Fibroblast of peridontal ligament (primary cell): ENCODE results near the gene ONECUT3.
"Not testable (repeated sequence)": the region's sequence is repeated elsewhere in the genome, so short reads cannot be mapped to it uniquely, and the experiment has no call there.

ENCODE experiments used
- DNase-seq: peaks from one replicate; pipeline ENCODE4 v3.0.0-alpha.2; 2010; ENCODE audit errors: extremely low read depth

The ONECUT3 gene

DNA sequence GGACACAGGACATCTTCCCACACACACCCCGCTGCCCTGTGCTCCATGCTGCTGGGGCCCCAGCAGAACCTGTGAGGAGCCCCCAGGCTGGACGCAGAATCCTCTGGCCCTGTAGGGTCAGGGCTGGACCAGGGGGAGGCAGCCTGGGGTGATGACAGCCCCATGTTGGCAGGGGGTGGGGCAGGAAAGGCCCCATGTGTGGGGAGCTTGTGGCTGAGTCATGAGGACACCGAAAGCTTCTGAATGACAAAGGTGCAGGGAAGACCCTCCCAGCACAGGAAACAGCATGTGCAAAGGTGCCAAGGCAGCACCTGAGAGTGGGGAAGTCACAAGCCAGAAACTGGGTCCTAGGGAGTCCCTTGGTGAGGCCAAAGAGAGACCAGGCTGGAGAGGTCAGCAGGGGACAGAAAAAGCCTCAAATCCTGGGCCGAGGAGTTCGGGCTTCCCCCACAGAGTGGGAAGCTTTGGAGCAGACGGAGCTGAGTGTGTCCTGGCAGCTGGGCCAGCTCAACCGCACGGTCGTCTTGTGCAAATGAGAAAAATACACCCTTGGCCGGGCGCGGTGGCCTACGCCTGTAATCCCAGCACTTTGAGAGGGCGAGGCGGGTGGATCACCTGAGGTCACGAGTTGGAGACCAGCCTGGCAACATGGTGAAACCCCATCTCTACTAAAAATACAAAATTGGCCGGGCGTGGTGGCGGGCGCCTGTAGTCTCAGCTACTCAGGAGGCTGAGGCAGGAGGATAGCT lies 41.3 kb downstream of the ONECUT3 start:
- no peak for DNase-seq

DNA sequence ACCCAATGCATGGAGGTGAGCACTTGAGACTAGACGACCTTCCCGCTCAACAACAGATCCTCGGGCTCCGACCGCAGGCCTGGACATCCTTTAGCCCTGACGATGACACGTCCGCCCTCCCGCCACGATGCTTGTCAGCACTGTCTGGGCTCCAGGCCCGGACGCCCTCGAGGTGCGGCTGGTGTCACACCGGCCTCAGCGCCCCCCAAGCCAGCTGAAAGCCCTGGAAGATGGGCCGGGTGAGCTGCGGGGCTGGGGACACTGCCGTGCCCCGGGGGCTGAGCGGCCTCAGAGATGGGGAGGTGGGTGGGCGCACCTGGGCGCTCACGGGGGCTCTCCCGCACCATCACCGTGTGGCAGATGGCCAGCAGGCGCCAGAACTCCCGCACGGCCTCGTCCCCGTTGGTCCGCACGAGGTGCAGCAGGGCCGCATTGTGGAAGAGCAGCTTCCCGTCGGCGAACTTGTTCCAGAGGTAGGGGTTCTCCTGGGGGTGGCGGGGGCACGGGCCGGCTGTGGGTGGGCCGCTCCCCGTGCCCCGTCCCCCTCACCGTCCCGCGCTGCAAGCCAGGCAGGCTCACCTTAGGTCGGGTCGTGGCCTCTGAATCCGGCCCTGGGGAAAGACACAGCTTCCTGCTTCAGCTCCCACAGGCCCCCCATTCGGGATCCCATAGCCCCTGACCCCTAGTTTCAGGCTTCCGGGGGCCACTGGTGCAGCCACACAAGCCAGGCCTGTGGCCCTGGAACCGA lies 43.3 kb downstream of the ONECUT3 start:
- no peak for DNase-seq

DNA sequence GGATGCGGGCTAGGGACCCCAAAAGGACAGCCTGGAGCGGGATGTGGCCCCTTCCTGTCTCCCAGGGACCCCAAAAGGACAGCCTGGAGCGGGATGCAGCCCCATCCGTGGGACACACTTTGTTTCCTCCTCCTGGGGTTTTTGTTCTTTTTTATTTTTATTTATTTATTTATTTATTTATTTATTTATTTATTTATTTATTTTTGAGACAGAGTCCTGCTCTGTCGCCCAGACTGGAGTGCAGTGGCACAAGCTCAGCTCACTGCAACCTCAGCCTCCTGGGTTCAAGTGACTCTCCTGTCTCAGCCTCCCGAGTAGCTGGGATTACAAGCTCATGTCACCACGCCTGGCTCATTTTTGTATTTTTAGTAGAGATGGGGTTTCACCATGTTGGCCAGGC lies 44.0 kb downstream of the ONECUT3 start:
- DNase-seq = not testable (repeated sequence)

DNA sequence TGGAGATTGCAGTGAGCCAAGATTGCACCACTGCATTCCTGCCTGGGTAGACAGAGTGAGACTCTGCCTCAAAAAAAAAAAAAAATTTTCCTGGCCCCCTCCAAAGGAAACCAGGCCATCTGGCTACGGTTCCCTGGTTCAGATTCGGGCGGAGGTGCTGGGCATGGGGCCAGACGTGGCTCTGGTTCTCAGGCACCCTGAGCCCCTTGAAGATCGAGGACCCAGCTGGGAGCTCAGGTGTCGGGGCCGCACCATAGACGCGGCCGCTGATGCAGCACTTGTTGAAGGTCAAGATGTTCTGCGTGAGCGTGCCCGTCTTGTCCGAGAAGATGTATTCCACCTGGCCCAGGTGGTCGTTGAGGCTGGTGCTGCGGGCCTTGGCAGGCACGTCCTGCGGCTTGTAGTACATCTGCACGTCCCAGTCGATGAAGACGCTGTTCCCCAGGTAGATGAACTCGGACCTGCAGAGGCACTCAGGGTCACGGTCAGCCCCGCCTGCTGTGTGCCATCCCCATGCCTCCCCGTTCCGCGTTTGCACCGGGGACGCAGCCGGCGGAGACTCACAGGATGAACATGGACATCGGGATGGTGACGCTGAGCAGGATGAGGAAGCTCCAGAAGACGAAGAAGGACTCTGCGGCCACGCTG lies 46.5 kb downstream of the ONECUT3 start:
- DNase-seq = no peak

DNA sequence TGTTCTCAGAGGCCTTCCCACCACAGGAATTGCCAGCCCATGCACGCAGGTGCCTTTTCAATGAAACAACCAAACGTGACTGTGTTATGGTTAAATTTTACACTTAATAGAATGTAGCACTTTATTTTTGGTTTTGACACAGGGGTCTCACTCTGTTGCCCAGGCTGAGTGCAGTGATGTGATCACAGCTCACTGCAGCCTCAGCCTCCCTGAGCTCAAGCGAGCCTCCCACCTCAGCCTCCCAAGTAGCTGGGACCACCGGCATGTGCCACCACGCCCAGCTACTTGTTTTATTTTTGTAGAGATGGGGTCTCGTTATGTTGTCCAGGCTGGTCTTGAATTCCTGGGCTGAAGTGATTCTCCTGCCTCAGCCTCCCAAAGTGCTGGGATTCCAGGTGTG lies 51.6 kb downstream of the ONECUT3 start:
- DNase-seq = no peak

DNA sequence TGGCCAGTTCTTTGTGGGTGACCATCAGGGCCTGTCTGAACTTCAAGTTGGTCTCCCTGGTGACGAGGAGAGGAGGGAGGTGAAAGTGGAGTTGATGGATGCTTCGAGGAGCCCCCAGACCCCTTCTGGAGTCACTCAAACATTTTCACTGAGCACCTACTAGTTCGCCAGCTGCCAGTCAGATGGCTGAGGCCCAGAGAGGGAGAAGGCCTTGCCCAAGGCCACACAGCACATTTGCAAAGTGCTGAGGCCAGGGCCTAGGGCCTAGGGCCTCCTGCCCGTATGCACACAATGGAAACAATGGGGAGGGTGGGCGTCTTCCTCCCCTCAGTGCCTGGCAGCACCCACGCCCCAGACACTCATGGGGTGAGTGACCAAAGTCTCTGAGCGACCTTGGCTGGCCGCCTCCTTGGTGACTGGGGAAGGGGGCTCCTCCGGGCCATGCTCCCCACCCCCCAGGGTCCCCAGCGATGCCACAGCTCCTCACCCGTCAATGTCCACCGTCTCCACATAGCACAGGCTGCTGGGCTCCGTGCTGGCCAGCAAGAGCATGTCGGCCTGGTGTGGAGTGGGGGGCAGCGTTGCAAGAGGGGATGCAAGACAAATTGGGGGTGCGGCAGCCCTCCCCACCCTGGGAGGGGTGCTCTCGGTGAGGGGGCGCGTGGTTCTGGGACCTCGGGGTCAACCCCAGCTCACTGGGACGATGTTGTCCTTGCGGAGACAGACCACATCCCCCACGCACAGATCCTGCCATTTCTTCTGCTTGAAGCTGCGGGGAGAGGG lies 52.3 kb downstream of the ONECUT3 start:
- DNase-seq = no peak

DNA sequence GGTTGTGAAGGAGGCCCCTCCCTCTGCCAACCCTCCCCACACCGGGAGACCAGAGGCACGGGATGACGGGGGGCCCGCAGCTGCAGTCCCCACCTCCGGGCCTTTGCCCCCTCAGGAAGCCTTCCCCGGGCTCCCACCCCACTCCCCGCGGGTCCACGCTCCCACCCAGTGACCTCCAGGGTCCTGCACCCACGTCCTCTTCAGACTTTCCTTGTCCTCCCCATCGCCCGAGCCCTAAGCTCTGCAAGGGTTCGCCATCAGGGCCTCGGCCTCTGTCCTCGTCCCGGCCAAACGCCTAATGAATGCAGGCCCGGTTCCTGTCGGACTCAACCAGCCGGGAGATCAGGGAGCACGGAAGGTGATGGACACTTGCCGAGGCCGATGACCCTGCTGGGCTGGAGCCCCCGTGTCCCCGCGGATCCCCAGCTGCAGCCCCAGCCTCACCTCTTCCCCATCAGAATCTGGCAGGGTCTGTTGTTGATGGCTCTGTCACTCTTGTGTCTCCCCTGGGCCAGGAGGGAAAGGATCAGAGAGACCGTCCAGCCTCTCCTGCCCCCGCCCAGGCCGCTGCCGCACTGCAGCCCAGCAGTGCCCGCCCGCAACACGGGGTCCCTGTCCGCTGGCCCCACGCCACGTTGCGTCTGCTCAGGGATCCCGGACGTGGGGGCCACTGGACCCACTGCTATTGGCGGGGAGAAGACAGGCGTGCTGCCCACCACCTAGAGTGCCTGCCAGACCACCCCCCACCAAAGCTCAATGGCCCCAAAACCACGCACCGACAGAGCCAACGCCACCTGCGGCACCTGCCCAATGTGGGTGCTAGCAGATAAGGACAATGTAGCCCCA lies 53.1 kb downstream of the ONECUT3 start:
- no peak for DNase-seq

DNA sequence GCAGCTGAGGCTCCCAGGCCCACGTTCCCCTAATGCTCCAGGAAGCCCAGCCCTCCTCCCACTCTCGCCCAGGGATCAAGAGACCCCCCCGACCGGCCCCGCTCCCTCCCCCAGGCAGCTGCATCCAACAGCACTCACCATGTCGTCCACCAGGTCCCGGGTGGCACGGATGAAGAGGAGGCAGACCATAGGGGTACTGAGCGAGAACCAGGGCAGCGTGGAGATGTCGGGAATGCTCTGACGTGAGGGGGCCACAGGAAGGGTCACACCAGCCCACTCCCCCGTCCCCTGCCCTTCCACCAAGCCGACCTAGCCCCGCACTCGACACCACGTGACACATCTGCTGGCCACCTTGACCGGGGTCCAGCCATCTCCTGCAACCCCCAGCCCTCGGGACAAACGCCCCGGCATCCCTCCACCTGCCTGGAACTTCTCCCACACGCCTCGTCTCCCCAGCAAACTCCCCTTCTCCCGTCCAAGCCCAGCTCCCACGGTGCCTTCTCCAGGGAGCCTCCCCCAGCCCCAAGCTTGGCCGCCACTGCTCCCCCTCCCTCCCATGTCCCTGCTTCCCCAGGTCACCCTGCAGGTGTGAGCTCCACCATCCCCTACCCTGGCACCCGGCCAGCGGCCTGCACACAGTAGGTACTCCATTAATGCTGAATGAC lies 53.9 kb downstream of the ONECUT3 start:
- DNase-seq = no peak

DNA sequence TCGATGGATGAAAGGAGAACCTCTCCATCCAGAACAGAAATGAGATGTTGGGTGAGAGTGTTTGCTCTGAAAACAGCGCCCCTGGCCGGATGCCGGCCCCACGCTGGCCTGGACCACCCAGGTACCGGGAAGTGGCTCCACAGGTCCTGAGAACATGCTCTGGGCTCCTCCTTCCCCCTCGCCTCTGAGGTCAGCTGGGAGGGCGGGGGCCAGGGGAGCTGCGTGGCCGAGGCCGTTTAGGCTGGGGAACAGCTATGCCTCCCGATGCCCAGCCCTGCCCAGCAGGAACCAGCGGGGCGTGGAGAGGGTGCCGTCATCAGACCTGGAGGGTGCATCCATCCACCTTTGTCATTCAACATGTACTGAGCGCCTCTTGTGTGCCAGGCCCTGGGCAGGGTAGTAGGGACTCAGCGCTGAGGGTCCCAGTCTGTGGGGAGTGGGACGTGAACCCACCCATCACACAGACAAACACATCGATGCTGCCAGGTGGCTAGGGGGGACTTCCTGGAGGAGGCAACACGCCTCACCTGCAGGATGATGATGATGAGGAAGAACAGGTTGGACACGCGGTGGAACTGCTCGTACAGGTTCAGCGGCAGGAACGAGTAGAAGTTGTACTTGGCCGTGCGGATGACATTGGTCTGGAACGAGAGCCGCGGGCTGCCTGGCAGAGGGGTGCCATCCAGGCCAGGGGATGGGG lies 54.5 kb downstream of the ONECUT3 start:
- DNase-seq = no peak

DNA sequence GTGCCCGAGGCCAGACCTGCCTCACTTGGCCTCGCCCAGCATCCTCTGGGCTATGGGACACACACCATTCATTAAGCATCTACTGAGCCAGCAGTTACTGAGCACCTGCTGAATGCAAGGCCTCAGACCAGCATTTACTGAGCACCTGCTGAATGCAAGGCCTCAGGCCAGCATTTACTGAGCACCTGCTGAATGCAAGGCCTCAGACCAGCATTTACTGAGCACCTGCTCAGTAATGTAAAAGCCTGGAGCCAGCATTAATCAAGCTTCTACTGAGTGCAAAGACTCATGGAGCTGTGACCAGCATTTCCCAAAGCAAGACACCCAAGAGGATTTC lies 55.1 kb downstream of the ONECUT3 start:
- no peak for DNase-seq

DNA sequence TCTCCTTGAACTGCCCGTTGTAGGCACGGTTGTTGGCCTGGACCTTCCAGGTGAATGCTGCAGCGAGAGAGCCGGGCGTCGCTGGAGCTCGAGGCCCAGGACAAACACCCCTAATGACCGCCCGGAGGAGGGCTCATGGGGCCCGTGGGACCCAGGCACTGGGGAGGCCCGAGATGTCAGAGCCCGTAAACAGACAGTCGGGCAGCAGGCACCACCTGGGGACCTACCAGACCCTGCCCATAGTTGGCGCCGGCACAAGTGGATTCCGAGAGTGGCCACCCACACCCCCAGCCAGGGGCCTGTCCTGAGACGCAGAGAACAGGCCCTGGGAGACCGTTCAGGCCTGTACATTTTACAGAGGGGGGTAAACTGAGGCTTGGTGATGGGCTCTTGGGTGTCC lies 56.4 kb downstream of the ONECUT3 start:
- DNase-seq = no peak

DNA sequence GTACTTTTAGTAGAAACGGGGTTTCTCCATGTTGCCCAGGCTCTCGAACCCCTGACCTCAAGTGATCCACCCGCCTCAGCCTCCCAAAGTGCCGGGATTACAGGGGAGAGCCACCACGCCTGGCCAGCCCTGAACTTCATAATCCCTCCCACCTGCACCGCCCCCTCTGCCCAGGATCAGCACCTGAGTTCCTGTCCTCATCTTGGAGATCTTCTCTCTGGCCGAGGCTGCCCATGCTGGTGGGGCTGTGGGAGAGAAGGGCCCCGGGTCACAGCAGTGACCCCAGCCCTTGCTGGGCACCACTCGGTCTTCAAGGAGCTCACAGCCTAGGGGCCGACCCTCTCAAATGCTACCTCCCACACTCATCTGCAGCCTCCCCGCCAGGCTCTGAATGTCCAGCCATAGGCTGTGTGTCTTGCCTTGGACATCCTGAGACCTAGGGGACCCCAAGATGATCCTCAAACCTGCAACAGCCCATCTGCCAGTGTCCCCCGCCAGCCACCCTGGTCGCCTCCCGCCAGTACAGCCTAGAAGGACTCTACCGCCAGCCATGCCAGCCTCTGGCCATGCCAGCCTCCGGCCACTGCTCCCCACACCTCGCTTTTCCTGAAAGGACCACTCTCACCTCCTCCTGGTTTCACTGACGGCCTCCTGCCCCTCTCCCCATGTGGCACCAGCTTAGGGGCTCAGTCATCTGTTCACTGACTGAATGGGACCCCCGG lies 57.3 kb downstream of the ONECUT3 start:
- DNase-seq = no peak

DNA sequence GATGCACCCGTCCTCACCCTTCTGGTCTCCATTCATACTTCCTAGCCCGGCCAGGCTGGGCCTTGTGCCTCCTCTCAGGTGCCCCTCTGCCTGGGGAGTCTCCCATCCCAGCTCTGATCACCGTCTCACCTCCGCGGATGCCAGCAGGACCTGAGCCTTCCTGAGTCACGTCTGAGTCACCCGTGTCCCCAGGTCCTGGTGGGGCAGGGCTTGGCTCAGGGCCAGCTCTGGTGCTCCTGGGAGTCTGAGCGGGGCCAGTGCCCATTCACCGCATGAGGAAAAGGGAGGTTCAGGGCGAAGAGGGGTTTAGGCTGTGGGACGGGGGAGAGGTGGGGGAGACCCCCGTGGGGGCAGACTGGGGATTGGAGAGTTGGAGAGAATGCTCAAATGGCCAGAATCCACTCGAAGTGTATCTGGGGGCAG lies 58.2 kb downstream of the ONECUT3 start:
- DNase-seq = peak; percentile 8

DNA sequence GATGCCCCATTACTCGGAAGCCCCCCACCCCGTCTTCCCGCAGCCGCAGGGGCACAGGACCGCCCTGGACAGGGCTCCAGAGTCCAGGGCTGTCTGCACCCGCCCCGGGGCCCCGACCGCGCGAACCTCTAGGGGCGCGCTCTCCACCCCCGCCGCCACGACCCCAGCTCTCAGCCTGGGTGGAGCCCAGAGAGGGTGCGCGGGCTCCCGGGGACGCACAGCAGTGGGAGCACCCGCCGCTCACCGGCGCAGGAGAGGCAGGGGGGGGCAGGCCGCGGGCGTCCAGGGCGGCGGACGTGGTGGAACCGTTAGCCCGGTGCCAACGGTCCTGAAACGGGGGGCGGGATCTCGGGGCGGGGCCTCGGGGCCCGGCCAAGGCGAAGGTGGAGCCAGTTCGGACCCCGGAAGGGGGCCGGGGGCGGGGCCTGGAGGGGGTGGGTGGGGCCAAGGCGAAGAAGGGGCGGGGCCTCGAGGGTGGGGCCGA lies 58.7 kb downstream of the ONECUT3 start, which contains the start of gene ATP8B3:
Gene ATP8B3 (minus strand): TSS at position 335 of the 484 bp plus-strand sequence. CDS start 540 bp downstream, outside the sequence.
- no peak for DNase-seq

DNA sequence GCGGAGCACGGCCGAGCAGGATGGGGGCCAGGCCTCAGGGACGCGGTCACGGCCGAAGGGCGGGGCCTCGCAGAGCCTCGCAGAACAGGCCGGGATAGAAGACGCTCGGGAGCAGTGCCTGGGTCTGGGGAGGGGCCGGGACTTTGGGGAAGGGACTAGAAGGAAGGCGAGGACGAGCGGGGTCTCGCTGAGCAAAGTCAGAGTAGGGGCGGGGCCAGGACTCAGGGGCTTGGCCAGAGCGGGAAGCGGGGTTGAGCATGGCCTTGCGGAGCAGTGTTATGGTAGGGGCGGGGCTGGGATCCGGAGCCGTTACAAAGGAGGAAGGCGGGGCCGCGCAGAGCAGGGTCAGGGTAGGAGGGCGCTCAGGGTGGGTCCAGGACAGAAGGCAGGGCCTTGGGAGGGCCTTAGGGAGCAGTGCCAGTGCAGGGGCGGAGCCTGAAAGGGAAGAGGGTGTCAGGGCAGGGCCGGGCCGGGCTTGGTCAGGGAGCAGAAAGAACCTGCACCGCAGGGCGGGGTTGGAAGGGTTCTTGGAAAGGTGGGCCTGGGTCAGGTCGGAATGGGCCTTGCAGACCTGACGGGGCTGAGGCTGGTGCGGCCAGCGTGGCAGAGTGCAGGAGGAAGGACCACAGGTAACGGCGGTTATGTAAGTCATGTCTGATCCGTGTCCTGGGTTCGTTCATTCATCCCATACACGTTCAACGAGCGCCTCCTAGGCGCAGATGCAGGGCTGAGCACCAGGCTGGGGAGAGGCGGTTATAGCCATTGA lies 59.3 kb downstream of the ONECUT3 start:
- peak; percentile 80 for DNase-seq

DNA sequence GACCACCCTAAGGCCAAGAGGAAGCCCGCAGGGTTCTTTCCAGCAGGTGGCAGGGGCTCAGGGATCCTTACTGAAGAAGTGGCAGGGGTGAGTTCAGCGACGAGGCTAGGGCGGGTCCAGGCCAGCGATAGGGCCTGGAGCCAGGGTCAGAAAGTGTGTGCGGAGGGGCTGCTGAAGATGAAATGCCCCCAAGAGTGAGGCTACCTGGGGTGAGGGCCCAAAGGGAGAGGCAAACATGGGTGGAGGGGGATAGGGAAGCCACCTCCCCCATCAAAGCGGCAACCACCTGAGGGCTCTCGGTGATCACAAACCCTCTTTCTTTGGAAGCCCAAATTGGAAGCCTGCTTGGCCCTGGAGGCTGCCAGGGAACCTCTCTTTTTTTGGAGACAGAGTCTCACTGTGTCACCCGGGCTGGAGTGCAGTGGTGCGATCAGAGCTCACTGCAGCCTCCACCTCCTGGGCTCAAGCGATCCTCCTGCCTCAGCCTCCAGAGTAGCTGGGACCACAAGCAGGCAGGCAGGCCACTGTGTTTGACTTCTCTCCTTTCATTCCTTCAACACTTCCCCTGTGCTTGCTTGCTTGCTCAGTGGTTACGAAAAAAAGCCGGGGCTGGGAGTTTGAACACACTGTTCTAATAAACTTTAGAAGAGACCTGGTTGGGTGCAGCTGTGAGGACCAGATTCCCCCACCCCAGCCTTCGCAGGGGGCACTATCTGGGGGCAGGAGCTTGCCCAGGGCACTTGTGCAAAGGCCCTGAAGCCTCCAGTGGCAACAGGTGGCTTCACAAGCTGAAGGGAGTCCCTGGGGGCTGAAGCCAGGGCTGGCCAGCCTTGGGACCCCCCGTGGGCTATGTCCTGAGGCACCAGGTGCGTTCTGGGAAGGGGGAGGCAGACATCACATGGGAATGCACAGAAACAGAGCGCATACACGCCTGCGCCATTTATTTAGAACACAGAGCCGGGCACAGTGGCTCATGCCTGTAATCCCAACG lies 60.2 kb downstream of the ONECUT3 start:
- DNase-seq = no peak

DNA sequence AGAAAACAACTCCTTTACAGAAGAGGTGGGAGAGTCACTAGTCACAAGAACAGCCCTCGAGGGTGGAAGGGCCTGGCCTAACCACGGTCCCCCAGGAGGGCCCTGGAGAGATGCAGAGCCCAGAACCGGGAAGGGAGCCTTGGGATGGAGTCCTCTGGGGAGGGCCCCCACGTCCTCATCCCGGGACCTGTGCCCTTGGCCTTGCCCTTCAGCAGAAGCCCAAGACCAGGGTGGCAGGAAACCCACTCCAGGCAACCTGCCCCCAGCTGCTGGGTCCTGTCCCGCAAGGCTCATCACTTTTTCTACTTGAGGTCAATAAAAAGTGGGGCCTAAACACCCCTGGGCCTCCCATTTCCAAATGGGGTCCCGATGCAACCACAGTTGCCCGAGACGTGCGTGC lies 61.1 kb downstream of the ONECUT3 start:
- DNase-seq = no peak
